ENCODE measurements around the gene LTBP2. TPM values are rescaled to one million over a fixed set of nuclear protein-coding genes. Genes with fewer than 3 reads are reported as not detected.

Gene LTBP2
- total and polyA plus RNA-seq, 2 of the 13 experiments (the other 11 are each of a cell fraction or from before 2014, with no cell fraction given): 0.20 to 0.41 TPM

GRCh38 chr14:74569806-74570591 is 42.0 kb downstream of the LTBP2 start (continued):
- TF ChIP-seq REST (IDR thresholded peaks at IDR 0.05; ENCODE audit: borderline replicate concordance in 1 of 2, low read depth in 1 of 2, low read length in 2 of 2) (no peak), ZNF432 (CRISPR knock-in tag; IDR thresholded peaks at IDR 0.05; ENCODE audit: borderline replicate concordance) (no peak), SP140L (CRISPR knock-in tag; IDR thresholded peaks at IDR 0.05; ENCODE audit: borderline replicate concordance) (no peak), ZNF263 (CRISPR knock-in tag; IDR thresholded peaks at IDR 0.05) (no peak), ELF3 (CRISPR knock-in tag; IDR thresholded peaks at IDR 0.05) (0 out of 2 replicates have a peak, but pooled peaks have one; percentile 13), ZBED4 (CRISPR knock-in tag; IDR thresholded peaks at IDR 0.05; ENCODE audit: borderline replicate concordance) (no peak), CENPT (CRISPR knock-in tag; IDR thresholded peaks at IDR 0.05; ENCODE audit: low read depth) (no peak), MTF2 (CRISPR knock-in tag; IDR thresholded peaks at IDR 0.05; ENCODE audit: borderline replicate concordance) (no peak), ZNF790 (CRISPR knock-in tag; IDR thresholded peaks at IDR 0.05; ENCODE audit: borderline replicate concordance) (no peak), ETV6 (CRISPR knock-in tag; conservative IDR thresholded peaks at IDR 0.05) (no peak), ZNF850 (CRISPR knock-in tag; conservative IDR thresholded peaks at IDR 0.05) (no peak), THAP7 (CRISPR knock-in tag; IDR thresholded peaks at IDR 0.05) (no peak), ZNF678 (CRISPR knock-in tag; IDR thresholded peaks at IDR 0.05) (no peak), ZNF724P (CRISPR knock-in tag; IDR thresholded peaks at IDR 0.05; ENCODE audit: borderline replicate concordance) (0 out of 2 replicates have a peak, but pooled peaks have one; percentile 44), KLF12 (CRISPR knock-in tag; IDR thresholded peaks at IDR 0.05; ENCODE audit: borderline replicate concordance) (no peak), ZNF160 (CRISPR knock-in tag; IDR thresholded peaks at IDR 0.05) (no peak), ZNF550 (CRISPR knock-in tag; IDR thresholded peaks at IDR 0.05; ENCODE audit: borderline replicate concordance) (no peak)
- TF ChIP-seq, protein P1, sequence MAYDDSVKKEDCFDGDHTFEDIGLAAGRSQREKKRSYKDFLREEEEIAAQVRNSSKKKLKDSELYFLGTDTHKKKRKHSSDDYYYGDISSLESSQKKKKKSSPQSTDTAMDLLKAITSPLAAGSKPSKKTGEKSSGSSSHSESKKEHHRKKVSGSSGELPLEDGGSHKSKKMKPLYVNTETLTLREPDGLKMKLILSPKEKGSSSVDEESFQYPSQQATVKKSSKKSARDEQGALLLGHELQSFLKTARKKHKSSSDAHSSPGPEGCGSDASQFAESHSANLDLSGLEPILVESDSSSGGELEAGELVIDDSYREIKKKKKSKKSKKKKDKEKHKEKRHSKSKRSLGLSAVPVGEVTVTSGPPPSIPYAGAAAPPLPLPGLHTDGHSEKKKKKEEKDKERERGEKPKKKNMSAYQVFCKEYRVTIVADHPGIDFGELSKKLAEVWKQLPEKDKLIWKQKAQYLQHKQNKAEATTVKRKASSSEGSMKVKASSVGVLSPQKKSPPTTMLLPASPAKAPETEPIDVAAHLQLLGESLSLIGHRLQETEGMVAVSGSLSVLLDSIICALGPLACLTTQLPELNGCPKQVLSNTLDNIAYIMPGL (CRISPR knock-in tag; IDR thresholded peaks at IDR 0.05; ENCODE audit: borderline replicate concordance in 1 of 2, low read depth in 1 of 2): no peak

Measured in HepG2 (cell line).